SK-N-SH (cell line): ENCODE data around the gene TNFRSF1B.

Experiments
- CHD2 ChIP-seq: fragments of 150-350 bp; IDR thresholded peaks from 2 replicates; pipeline ENCODE4 v1.6.1; 2018; ENCODE audit warnings: low read length; ENCODE audit not compliant: partially characterized antibody
- EP300 ChIP-seq, 2 experiments: IDR thresholded peaks; 2 replicates each; pipeline versions ENCODE4 v1.4.0 to v1.6.1; 2012; ENCODE audit warnings: borderline replicate concordance in 1 of 2, low read depth in 1 of 2, low read length in 1 of 2
- EZH2phosphoT487 ChIP-seq: fragments of 200-600 bp; sonication (generic); IDR thresholded peaks from 2 replicates; pipeline ENCODE4 v1.6.1; 2017; ENCODE audit warnings: low read depth, mixed run types, mild to moderate bottlenecking, antibody characterized with exemption, moderate library complexity, borderline replicate concordance
- JUND ChIP-seq: IDR thresholded peaks from 2 replicates; pipeline ENCODE4 v1.4.0; 2012
- POLR2AphosphoS5 ChIP-seq: IDR thresholded peaks from 2 replicates; pipeline ENCODE4 v1.6.1; 2012; ENCODE audit warnings: low read depth, low read length
- RAD21 ChIP-seq: IDR thresholded peaks from 2 replicates; pipeline ENCODE4 v1.6.1; 2012; ENCODE audit warnings: mild to moderate bottlenecking, low read length
- RCOR1 ChIP-seq: fragments of 150-350 bp; IDR thresholded peaks from 2 replicates; pipeline ENCODE4 v1.6.1; 2017; ENCODE audit warnings: antibody characterized with exemption, low read length
- TF ChIP-seq, protein P1 (sequence below): fragments of 200-600 bp; sonication (generic); IDR thresholded peaks from 2 replicates; pipeline ENCODE4 v1.6.1; 2017; ENCODE audit warnings: antibody characterized with exemption, mild to moderate bottlenecking, moderate library complexity
- TF ChIP-seq, protein P2 (sequence below): fragments of 150-350 bp; IDR thresholded peaks from 2 replicates; pipeline ENCODE4 v1.6.1; 2017; ENCODE audit warnings: antibody characterized with exemption, low read length, low read depth, borderline replicate concordance
- TF ChIP-seq, protein P3 (sequence below): IDR thresholded peaks from 2 replicates; pipeline ENCODE4 v1.4.0; 2012; ENCODE audit warnings: low read depth
- TF ChIP-seq, protein P4 (sequence below): IDR thresholded peaks from 2 replicates; pipeline ENCODE4 v1.6.1; 2012; ENCODE audit warnings: mild to moderate bottlenecking, low read depth, low read length, moderate library complexity
- TF ChIP-seq, protein P5 (sequence below): IDR thresholded peaks from 2 replicates; pipeline ENCODE4; 2012
- TF ChIP-seq, protein P6 (sequence below): fragments of 150-350 bp; IDR thresholded peaks from 2 replicates; pipeline ENCODE4 v1.6.1; 2016; ENCODE audit warnings: mild to moderate bottlenecking, low read depth, low read length

DNA sequence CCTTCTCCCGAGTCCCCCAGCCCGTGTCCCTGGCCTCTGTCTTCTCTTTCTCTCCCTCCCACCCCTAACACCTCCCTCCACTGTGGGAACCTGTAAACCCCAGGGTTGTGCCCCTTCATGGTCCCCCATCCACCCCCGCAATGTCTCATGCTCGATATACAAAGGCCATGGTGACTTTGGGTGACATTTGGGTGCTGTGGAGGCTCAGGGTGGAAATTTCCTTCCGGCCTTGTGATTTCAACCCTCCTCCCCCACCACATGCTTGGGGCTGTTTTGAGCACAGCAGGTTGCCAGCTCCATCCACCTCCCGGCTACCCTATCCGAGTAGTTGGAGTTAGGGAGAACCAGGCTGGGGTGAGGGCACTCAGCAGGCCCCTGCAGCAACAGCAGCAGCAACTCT is 37.3 kb downstream of the TNFRSF1B start:
- TF ChIP-seq, protein P1, sequence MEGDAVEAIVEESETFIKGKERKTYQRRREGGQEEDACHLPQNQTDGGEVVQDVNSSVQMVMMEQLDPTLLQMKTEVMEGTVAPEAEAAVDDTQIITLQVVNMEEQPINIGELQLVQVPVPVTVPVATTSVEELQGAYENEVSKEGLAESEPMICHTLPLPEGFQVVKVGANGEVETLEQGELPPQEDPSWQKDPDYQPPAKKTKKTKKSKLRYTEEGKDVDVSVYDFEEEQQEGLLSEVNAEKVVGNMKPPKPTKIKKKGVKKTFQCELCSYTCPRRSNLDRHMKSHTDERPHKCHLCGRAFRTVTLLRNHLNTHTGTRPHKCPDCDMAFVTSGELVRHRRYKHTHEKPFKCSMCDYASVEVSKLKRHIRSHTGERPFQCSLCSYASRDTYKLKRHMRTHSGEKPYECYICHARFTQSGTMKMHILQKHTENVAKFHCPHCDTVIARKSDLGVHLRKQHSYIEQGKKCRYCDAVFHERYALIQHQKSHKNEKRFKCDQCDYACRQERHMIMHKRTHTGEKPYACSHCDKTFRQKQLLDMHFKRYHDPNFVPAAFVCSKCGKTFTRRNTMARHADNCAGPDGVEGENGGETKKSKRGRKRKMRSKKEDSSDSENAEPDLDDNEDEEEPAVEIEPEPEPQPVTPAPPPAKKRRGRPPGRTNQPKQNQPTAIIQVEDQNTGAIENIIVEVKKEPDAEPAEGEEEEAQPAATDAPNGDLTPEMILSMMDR, result no peak
- TF ChIP-seq, protein P2, sequence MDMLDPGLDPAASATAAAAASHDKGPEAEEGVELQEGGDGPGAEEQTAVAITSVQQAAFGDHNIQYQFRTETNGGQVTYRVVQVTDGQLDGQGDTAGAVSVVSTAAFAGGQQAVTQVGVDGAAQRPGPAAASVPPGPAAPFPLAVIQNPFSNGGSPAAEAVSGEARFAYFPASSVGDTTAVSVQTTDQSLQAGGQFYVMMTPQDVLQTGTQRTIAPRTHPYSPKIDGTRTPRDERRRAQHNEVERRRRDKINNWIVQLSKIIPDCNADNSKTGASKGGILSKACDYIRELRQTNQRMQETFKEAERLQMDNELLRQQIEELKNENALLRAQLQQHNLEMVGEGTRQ, result no peak
- TF ChIP-seq, protein P3, sequence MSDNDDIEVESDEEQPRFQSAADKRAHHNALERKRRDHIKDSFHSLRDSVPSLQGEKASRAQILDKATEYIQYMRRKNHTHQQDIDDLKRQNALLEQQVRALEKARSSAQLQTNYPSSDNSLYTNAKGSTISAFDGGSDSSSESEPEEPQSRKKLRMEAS, result no peak
- TF ChIP-seq POLR2AphosphoS5 (no peak), CHD2 (no peak), RAD21 (no peak), EZH2phosphoT487 (no peak), EP300 (IDR thresholded peaks at IDR 0.05; ENCODE audit: borderline replicate concordance in 1 of 2, low read depth in 1 of 2, low read length in 1 of 2) (no peak), RCOR1 (no peak), JUND (no peak)
- TF ChIP-seq, protein P4, sequence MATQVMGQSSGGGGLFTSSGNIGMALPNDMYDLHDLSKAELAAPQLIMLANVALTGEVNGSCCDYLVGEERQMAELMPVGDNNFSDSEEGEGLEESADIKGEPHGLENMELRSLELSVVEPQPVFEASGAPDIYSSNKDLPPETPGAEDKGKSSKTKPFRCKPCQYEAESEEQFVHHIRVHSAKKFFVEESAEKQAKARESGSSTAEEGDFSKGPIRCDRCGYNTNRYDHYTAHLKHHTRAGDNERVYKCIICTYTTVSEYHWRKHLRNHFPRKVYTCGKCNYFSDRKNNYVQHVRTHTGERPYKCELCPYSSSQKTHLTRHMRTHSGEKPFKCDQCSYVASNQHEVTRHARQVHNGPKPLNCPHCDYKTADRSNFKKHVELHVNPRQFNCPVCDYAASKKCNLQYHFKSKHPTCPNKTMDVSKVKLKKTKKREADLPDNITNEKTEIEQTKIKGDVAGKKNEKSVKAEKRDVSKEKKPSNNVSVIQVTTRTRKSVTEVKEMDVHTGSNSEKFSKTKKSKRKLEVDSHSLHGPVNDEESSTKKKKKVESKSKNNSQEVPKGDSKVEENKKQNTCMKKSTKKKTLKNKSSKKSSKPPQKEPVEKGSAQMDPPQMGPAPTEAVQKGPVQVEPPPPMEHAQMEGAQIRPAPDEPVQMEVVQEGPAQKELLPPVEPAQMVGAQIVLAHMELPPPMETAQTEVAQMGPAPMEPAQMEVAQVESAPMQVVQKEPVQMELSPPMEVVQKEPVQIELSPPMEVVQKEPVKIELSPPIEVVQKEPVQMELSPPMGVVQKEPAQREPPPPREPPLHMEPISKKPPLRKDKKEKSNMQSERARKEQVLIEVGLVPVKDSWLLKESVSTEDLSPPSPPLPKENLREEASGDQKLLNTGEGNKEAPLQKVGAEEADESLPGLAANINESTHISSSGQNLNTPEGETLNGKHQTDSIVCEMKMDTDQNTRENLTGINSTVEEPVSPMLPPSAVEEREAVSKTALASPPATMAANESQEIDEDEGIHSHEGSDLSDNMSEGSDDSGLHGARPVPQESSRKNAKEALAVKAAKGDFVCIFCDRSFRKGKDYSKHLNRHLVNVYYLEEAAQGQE, result no peak
- TF ChIP-seq, protein P5, sequence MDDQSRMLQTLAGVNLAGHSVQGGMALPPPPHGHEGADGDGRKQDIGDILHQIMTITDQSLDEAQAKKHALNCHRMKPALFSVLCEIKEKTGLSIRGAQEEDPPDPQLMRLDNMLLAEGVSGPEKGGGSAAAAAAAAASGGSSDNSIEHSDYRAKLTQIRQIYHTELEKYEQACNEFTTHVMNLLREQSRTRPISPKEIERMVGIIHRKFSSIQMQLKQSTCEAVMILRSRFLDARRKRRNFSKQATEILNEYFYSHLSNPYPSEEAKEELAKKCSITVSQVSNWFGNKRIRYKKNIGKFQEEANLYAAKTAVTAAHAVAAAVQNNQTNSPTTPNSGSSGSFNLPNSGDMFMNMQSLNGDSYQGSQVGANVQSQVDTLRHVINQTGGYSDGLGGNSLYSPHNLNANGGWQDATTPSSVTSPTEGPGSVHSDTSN, result no peak
- TF ChIP-seq, protein P6, sequence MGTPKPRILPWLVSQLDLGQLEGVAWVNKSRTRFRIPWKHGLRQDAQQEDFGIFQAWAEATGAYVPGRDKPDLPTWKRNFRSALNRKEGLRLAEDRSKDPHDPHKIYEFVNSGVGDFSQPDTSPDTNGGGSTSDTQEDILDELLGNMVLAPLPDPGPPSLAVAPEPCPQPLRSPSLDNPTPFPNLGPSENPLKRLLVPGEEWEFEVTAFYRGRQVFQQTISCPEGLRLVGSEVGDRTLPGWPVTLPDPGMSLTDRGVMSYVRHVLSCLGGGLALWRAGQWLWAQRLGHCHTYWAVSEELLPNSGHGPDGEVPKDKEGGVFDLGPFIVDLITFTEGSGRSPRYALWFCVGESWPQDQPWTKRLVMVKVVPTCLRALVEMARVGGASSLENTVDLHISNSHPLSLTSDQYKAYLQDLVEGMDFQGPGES, result no peak
